Gastrocnemius medialis (tissue), 4 donors: ENCODE measurements around the gene SLX4IP. TPM values are rescaled to one million over a fixed set of nuclear protein-coding genes. Genes with fewer than 3 reads are reported as not detected.

Source experiments
- ATAC-seq, 2 donors: fragments of 150-250 bp; one replicate each; pipeline ENCODE4 v1.9.1; 2016
- DNase-seq, 2 donors: peaks; one replicate each; pipeline ENCODE4 v3.0.0-alpha.2; 2019
- H3K27ac ChIP-seq, 4 donors: fragments of 200-600 bp; sonication (generic); 1 replicate in 1 of 4; 2 replicates in 3 of 4; pipeline ENCODE4 v1.5.1; 2016 to 2018; ENCODE audit warnings: mild to moderate bottlenecking in 2 of 4, moderate library complexity in 1 of 4
- H3K27me3 ChIP-seq, 3 donors: fragments of 200-600 bp; sonication (generic) in 2 of 3; 1 replicate in 1 of 3; 2 replicates in 2 of 3; pipeline versions ENCODE4 v1.5.1 to v1.6.0; 2016 to 2019; ENCODE audit warnings: mild to moderate bottlenecking in 1 of 3, moderate library complexity in 1 of 3
- H3K36me3 ChIP-seq, 2 donors: fragments of 200-600 bp; sonication (generic) in 1 of 2; one replicate each; pipeline ENCODE4 v1.5.1; 2017 to 2018
- H3K4me1 ChIP-seq, 2 donors: fragments of 200-600 bp; sonication (generic) in 1 of 2; one replicate each; pipeline ENCODE4 v1.5.1; 2016 to 2017; ENCODE audit warnings: mild to moderate bottlenecking in 2 of 2
- H3K4me3 ChIP-seq, 4 donors: fragments of 200-600 bp; sonication (generic) in 3 of 4; 1 replicate in 1 of 4; 2 replicates in 3 of 4; pipeline ENCODE4 v1.5.1; 2016 to 2019; ENCODE audit warnings: mild to moderate bottlenecking in 2 of 4
- H3K9me3 ChIP-seq, 3 donors: fragments of 200-600 bp; sonication (generic) in 2 of 3; 1 replicate in 1 of 3; 2 replicates in 2 of 3; pipeline ENCODE4 v1.5.1; 2016 to 2019
- POLR2A ChIP-seq, 2 donors: fragments of 450-650 bp; IDR thresholded peaks; one replicate each; pipeline ENCODE4 v1.6.1; 2017; ENCODE audit warnings: antibody characterized with exemption in 2 of 2, mild to moderate bottlenecking in 2 of 2, moderate library complexity in 2 of 2
- in situ Hi-C, 4 donors: fragments of 200-750 bp; cut with MboI; loops; one replicate each; pipeline versions ENCODE4 v1.15.0 to v1.8.0; 2017; ENCODE audit warnings: low sequenced_read_pairs in 4 of 4
- intact Hi-C: fragments of 100-400 bp; cut with DNase I; formaldehyde crosslinking; loops from one replicate; pipeline ENCODE4 v1.15.1; 2023; ENCODE audit warnings: low total_unique reads
- total RNA-seq, 4 donors: library from RNA; depleted of rRNA; stranded (reverse); fragments of >200 nt; gene quantifications; one replicate each; pipeline versions ENCODE4 v1.1.0 to v1.2.3, GENCODE V29; 2016
- TF ChIP-seq, protein P1 (sequence below), 5 experiments: fragments of 450-650 bp in 3 of 5; fragments of 200-600 bp in 2 of 5; sonication (generic) in 2 of 5; IDR thresholded peaks in 4 of 5; conservative IDR thresholded peaks in 1 of 5; 1 replicate in 4 of 5; 2 replicates in 1 of 5; pipeline ENCODE4 v1.5.1; 2016 to 2019; ENCODE audit warnings: antibody characterized with exemption in 5 of 5, mild to moderate bottlenecking in 3 of 5, moderate library complexity in 3 of 5

SLX4IP gene
- total RNA-seq, 4 donors from 2014 or later: 0.22 to 1.3 (median 0.71) TPM

DNA sequence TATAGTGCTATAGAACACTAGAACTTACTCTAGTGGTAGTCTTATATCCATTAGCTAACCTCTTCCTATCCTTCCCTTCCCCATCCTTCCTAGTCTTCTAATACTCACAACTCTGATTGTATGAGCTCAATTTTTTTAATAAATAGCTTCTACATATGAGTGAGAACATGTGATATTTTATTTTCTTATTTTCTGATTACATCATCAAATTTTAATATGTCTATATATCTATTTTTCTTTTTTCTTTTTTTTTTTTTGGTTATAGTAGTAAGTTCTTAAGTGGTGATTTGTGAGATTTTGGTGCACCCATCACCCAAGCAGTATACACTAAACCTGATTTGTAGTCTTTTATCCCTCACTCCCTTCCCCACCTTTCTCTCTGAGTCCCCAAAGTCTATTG lies 126.2 kb downstream of the SLX4IP start:
- in situ Hi-C loops (loop anchor here in 1 of 4 donors (25.0 kb wide), 1 partner anchor 976 kb away; no protein-coding TSS in a partner anchor), intact Hi-C loops (no loop called here)
- H3K4me3 ChIP-seq: no peak overlapping the region
- H3K36me3 ChIP-seq: peaks cover 0 to 9% of the 10 kb centered on the region in 2 donors
- H3K27me3 ChIP-seq: no peaks in the 10 kb centered on the region
- H3K9me3 ChIP-seq: no peaks in the 10 kb centered on the region
- no peaks in the 10 kb centered on the region for H3K4me1 ChIP-seq
- TF ChIP-seq, protein P1, sequence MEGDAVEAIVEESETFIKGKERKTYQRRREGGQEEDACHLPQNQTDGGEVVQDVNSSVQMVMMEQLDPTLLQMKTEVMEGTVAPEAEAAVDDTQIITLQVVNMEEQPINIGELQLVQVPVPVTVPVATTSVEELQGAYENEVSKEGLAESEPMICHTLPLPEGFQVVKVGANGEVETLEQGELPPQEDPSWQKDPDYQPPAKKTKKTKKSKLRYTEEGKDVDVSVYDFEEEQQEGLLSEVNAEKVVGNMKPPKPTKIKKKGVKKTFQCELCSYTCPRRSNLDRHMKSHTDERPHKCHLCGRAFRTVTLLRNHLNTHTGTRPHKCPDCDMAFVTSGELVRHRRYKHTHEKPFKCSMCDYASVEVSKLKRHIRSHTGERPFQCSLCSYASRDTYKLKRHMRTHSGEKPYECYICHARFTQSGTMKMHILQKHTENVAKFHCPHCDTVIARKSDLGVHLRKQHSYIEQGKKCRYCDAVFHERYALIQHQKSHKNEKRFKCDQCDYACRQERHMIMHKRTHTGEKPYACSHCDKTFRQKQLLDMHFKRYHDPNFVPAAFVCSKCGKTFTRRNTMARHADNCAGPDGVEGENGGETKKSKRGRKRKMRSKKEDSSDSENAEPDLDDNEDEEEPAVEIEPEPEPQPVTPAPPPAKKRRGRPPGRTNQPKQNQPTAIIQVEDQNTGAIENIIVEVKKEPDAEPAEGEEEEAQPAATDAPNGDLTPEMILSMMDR (IDR thresholded peaks at IDR 0.05 in 4 of 5, conservative IDR thresholded peaks at IDR 0.05 in 1 of 5): no peak
- H3K27ac ChIP-seq: no peak overlapping the region
- DNase-seq (no peak), ATAC-seq (no peak)

DNA sequence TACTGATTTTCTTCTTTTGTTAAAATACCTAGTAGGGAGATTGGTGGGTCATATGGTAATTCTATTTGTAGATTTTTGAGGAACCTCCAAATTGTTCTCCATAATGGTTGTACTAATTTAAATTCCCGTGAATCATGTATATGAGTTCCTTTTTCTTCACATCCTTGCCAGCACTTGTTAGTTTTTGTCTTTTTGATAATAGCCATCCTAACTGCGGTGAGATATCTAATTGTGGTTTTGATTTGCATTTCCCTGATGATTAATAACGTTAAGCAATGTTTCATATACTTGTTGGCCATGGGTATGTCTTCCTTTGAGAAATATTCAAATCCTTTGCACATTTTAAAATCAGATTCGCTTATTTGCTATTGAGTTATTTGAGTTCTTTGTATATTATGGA lies 127.8 kb downstream of the SLX4IP start:
- DNase-seq: no peak
- in situ Hi-C loops (loop anchor here in 1 of 4 donors (25.0 kb wide), 1 partner anchor 974 kb away; no protein-coding TSS in a partner anchor), intact Hi-C loops (no loop called here)
- Histone ChIP-seq H3K4me3 (no peak overlapping the region), H3K36me3 (peaks cover 0 to 9% of the 10 kb centered on the region in 2 donors), H3K9me3 (no peaks in the 10 kb centered on the region), H3K27ac (no peak overlapping the region), H3K27me3 (no peaks in the 10 kb centered on the region), H3K4me1 (no peaks in the 10 kb centered on the region)
- no peak for TF ChIP-seq POLR2A (IDR thresholded peaks at IDR 0.05)
- TF ChIP-seq, protein P1 (IDR thresholded peaks at IDR 0.05 in 4 of 5, conservative IDR thresholded peaks at IDR 0.05 in 1 of 5): no peak
- no peak for ATAC-seq

- peaks cover 0 to 9% of the 10 kb centered on the region in 2 donors for H3K36me3 ChIP-seq
- DNase-seq: no peak
- TF ChIP-seq, protein P1 (IDR thresholded peaks at IDR 0.05 in 4 of 5, conservative IDR thresholded peaks at IDR 0.05 in 1 of 5): no peak
- no peak for TF ChIP-seq POLR2A (IDR thresholded peaks at IDR 0.05)
- ATAC-seq: no peak
- H3K27ac ChIP-seq: no peak overlapping the region
- no peaks in the 10 kb centered on the region for H3K27me3 ChIP-seq
- in situ Hi-C loops (loop anchor here in 1 of 4 donors (25.0 kb wide), 1 partner anchor 973 kb away; no protein-coding TSS in a partner anchor), intact Hi-C loops (no loop called here)
- H3K4me1 ChIP-seq: no peaks in the 10 kb centered on the region
- H3K4me3 ChIP-seq: no peak overlapping the region
- no peaks in the 10 kb centered on the region for H3K9me3 ChIP-seq
Observed at GRCh38 chr20:10563935-10564492, 128.9 kb downstream of the SLX4IP start.

DNA sequence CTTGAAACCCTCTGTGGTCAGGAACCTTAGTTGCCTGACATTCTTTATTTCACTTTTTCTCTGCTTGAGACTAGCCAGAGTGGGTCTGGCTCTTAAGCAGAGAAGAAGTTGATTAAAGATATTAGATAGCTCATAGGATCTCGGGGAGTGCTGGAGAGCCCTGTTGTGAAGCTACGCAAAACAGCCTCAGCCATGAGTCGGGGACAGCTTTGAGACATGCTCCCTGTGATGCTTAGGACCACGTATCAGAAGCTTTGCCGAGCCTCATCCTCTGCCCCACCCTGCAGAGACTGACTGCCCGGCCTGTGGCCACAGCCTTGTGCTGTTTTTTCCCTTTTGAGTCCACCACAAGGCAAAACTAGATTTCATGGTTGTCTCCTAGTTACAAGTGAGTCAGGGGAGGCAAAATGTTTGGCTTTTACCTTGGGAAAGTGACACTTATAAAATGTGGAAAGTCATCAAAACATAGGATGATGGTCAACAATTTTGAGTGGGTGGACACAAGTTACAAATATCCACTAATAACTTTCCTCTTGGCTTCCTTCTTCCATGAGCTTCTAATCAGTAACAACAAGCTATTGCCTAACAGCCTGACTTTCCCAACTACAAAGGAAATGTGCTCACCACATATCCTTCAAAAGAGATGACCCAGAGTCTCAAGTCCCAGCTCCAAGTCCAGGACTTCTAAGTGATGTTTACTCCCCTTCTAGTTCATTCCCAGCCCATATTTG lies 130.3 kb downstream of the SLX4IP start:
- peaks cover 0 to 9% of the 10 kb centered on the region in 2 donors for H3K36me3 ChIP-seq
- peak overlapping the region; percentile 31 to 65 (median 48) for H3K27ac ChIP-seq
- in situ Hi-C loops: loop anchor here in 1 of 4 donors (25.0 kb wide), 1 partner anchor 972 kb away; no protein-coding TSS in a partner anchor
- ATAC-seq (peak; percentile 72 to 77), DNase-seq (peak in 1 of 2 donors; percentile 47)
- intact Hi-C loops: no loop called here
- H3K4me1 ChIP-seq: no peaks in the 10 kb centered on the region
- TF ChIP-seq, protein P1 (IDR thresholded peaks at IDR 0.05 in 4 of 5, conservative IDR thresholded peaks at IDR 0.05 in 1 of 5): no peak
- no peak for TF ChIP-seq POLR2A (IDR thresholded peaks at IDR 0.05)
- no peaks in the 10 kb centered on the region for H3K27me3 ChIP-seq
- H3K4me3 ChIP-seq: no peak overlapping the region
- H3K9me3 ChIP-seq: no peaks in the 10 kb centered on the region
